ENCODE measurements around the gene CEBPE. TPM values are rescaled to one million over a fixed set of nuclear protein-coding genes. Genes with fewer than 3 reads are reported as not detected.

The CEBPE gene
- total RNA-seq, 1 donor from 2014 or later: not detected

GRCh38 chr14:23125933-23126524 lies 7.0 kb upstream of the CEBPE start:
- no peak overlapping the region for H3K4me3 ChIP-seq
- H3K27me3 ChIP-seq (ENCODE audit: low read depth): no peaks in the 10 kb centered on the region
- no peaks in the 10 kb centered on the region for H3K9me3 ChIP-seq (replicated peaks)
- peaks cover 36% of the 10 kb centered on the region for H3K4me1 ChIP-seq
- H3K36me3 ChIP-seq: peaks cover 22% of the 10 kb centered on the region
- intact Hi-C loops (cut with micrococcal nuclease): no loop called here
- no peak for DNase-seq
- no peak overlapping the region for H3K27ac ChIP-seq (replicated peaks)
- no peak for TF ChIP-seq CTCF (IDR thresholded peaks at IDR 0.05; ENCODE audit: borderline replicate concordance)

DNA sequence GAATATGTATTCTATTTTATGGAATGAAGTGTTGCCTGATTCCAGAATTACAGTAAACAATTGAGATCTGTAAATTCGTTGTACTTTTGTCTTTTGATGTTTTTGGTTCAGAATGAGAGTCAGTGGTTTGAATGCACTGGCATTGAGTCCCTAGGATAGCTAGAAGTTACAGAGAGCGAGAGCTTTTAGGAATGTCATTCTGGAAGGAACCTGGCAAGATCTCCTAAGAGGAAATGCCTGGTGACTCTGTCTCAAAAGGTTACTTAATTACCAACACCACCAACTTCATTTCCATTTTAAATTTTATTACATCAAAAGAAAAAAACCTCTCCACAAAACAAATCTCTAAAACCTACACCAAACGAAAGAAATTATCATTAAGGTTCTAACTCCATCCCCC lies 6.0 kb upstream of the CEBPE start:
- TF ChIP-seq CTCF (IDR thresholded peaks at IDR 0.05; ENCODE audit: borderline replicate concordance): no peak
- DNase-seq: no peak
- no peak overlapping the region for H3K4me3 ChIP-seq
- H3K36me3 ChIP-seq: peaks cover 22% of the 10 kb centered on the region
- H3K4me1 ChIP-seq: peaks cover 28% of the 10 kb centered on the region
- no peaks in the 10 kb centered on the region for H3K27me3 ChIP-seq (ENCODE audit: low read depth)
- no peak overlapping the region for H3K27ac ChIP-seq (replicated peaks)
- intact Hi-C loops (cut with micrococcal nuclease): no loop called here
- H3K9me3 ChIP-seq (replicated peaks): no peaks in the 10 kb centered on the region

- intact Hi-C loops (cut with micrococcal nuclease): loop anchor here (5.0 kb wide), 1 partner anchor 63 kb away; no protein-coding TSS in a partner anchor
- no peak for TF ChIP-seq CTCF (IDR thresholded peaks at IDR 0.05; ENCODE audit: borderline replicate concordance)
These were observed 5.4 kb upstream of the CEBPE start for GRCh38 chr14:23124337-23124954.

DNA sequence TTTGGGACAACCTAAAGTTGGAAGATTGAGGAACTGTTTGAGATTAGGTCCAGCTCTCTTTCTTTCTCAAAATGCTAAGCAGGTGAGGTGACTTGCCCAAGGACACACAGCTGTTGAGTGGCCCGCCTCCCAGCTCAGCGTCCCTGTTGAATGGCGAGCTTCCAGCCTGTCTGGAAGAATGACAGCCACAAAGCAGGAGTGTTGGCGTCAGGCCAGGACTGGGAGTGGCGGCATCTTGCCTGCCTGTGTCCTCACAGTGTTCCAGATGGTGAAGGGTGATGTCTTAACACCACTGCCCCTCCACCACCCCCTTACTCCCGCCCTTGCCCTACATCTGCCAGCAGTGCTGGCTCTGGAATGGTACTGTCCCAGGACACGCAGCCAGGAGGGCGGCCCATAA lies 4.4 kb upstream of the CEBPE start:
- Histone ChIP-seq H3K27ac (replicated peaks) (peak overlapping the region; percentile 52), H3K36me3 (peaks cover 6% of the 10 kb centered on the region), H3K9me3 (replicated peaks) (no peaks in the 10 kb centered on the region), H3K4me1 (peaks cover 27% of the 10 kb centered on the region), H3K4me3 (no peak overlapping the region), H3K27me3 (ENCODE audit: low read depth) (no peaks in the 10 kb centered on the region)
- no peak for TF ChIP-seq CTCF (IDR thresholded peaks at IDR 0.05; ENCODE audit: borderline replicate concordance)
- peak; percentile 78 for DNase-seq
- intact Hi-C loops (cut with micrococcal nuclease): loop anchor here (5.0 kb wide), 1 partner anchor 64 kb away; no protein-coding TSS in a partner anchor

More at GRCh38 chr14:23124337-23124954, 5.4 kb upstream of the CEBPE start:
- H3K9me3 ChIP-seq (replicated peaks): no peaks in the 10 kb centered on the region
- H3K4me1 ChIP-seq: peaks cover 27% of the 10 kb centered on the region
- no peak for DNase-seq
- no peak overlapping the region for H3K4me3 ChIP-seq
- peak overlapping the region; percentile 52 for H3K27ac ChIP-seq (replicated peaks)
- peaks cover 17% of the 10 kb centered on the region for H3K36me3 ChIP-seq
- no peaks in the 10 kb centered on the region for H3K27me3 ChIP-seq (ENCODE audit: low read depth)

GRCh38 chr14:23122086-23122485 lies 3.0 kb upstream of the CEBPE start:
- no peak for DNase-seq
- H3K27me3 ChIP-seq (ENCODE audit: low read depth): peaks cover 7% of the 10 kb centered on the region
- H3K9me3 ChIP-seq (replicated peaks): no peaks in the 10 kb centered on the region
- peaks cover 27% of the 10 kb centered on the region for H3K4me1 ChIP-seq
- H3K27ac ChIP-seq (replicated peaks): peak overlapping the region; percentile 47
- H3K4me3 ChIP-seq: no peak overlapping the region
- H3K36me3 ChIP-seq: no peaks in the 10 kb centered on the region
- intact Hi-C loops (cut with micrococcal nuclease): loop anchor here (5.0 kb wide), 1 partner anchor 65 kb away; no protein-coding TSS in a partner anchor
- TF ChIP-seq CTCF (IDR thresholded peaks at IDR 0.05; ENCODE audit: borderline replicate concordance): no peak
